H1 (cell line): ENCODE measurements around the gene BSN. TPM values are rescaled to one million over a fixed set of nuclear protein-coding genes. Genes with fewer than 3 reads are reported as not detected.

ENCODE experiments used
- ATF3 ChIP-seq: IDR thresholded peaks from 2 replicates; pipeline ENCODE4 v1.6.1; 2011; ENCODE audit warnings: low read depth, mild to moderate bottlenecking, low read length; ENCODE audit not compliant: insufficient read depth
- CHD7 ChIP-seq: fragments of 300-600 bp; sonication (generic); IDR thresholded peaks from 2 replicates; pipeline ENCODE4 v1.7.1; 2012; ENCODE audit warnings: low read length, moderate library complexity, mild to moderate bottlenecking, inconsistent platforms; ENCODE audit not compliant: insufficient replicate concordance
- SP1 ChIP-seq: IDR thresholded peaks from 2 replicates; pipeline ENCODE4 v1.6.1; 2011; ENCODE audit warnings: low read depth, low read length
- polyA plus RNA-seq, 7 experiments: library from polyadenylated mRNA; depleted of rRNA in 3 of 7; stranded (reverse) in 5 of 7; unstranded in 2 of 7; fragments of >200 nt in 5 of 7; fragments of 200-250 nt in 2 of 7; gene quantifications; 1 replicate in 5 of 7; 2 replicates in 1 of 7; 4 replicates in 1 of 7; pipeline versions ENCODE4 v1.2.1 to v1.2.3, GENCODE V29; 2011 to 2013; ENCODE audit warnings: missing spikeins in 2 of 7, mixed read lengths in 2 of 7
- total RNA-seq: library from RNA; stranded (reverse); fragmentation: NEBNext Ultra II Directional; extraction: Animal tissue kit (Norgen Biotek cat#: 25700); gene quantifications from 2 replicates; pipeline ENCODE4 v1.2.1, GENCODE V29; 2021

The BSN gene
- total and polyA plus RNA-seq, 2 of the 8 experiments (the other 6 are each of a cell fraction or from before 2014, with no cell fraction given), result 0.60 to 3.0 TPM

GRCh38 chr3:49509028-49509561 is 45.2 kb upstream of the BSN start (continued):
- TF ChIP-seq CHD7 (no peak), ATF3 (no peak), SP1 (no peak)
